Activated T-helper 2 cell treated with anti-CD3 and anti-CD28 coated beads, Interferon-gamma antibody, Interleukin-2, Interleukin-4, amounts not matched to agents 10 μg/mL and 5 μg/mL and 100 μg/mL, durations not matched to agents 14 hours and 24 hours and 36 hours (primary cell): ENCODE results near the gene KMO. TPM values are rescaled to one million over a fixed set of nuclear protein-coding genes. Genes with fewer than 3 reads are reported as not detected.

Source experiments
- DNase-seq: peaks from one replicate; pipeline ENCODE4 v3.0.0; 2021; ENCODE audit warnings: low spot score
- H3K27ac Mint-ChIP-seq: one replicate; pipeline ENCODE4 v1.8.0; 2021; ENCODE audit warnings: mixed read lengths
- H3K27me3 Mint-ChIP-seq: one replicate; pipeline ENCODE4 v1.8.0; 2021; ENCODE audit warnings: low read depth, mixed read lengths
- H3K36me3 Mint-ChIP-seq: one replicate; pipeline ENCODE4 v1.8.0; 2021; ENCODE audit warnings: low read depth, mixed read lengths
- H3K4me1 Mint-ChIP-seq: one replicate; pipeline ENCODE4 v1.8.0; 2021; ENCODE audit warnings: low read depth, mixed read lengths
- H3K4me3 Mint-ChIP-seq: one replicate; pipeline ENCODE4 v1.8.0; 2021; ENCODE audit warnings: low read depth, mild to moderate bottlenecking, moderate library complexity, mixed read lengths
- H3K9me3 Mint-ChIP-seq: one replicate; pipeline ENCODE4 v1.8.0; 2021; ENCODE audit warnings: mixed read lengths
- intact Hi-C: fragments of 100-400 bp; cut with micrococcal nuclease; formaldehyde crosslinking; loops from one replicate; pipeline ENCODE4 v1.15.1; 2023
- total RNA-seq: library from RNA; stranded (reverse); gene quantifications from 2 replicates; pipeline ENCODE4 v1.2.3, GENCODE V29; 2022

Gene KMO
- total RNA-seq, 1 donor from 2014 or later, result 0.05 TPM

GRCh38 chr1:241627453-241628259, 95.5 kb downstream of the KMO start:
- intact Hi-C loops, result loop anchor here (1.0 to 2.0 kb wide), 4 partner anchors 12 to 109 kb away; partner anchors contain the start of gene FH
- no peaks in the 10 kb centered on the region for H3K9me3 Mint-ChIP-seq
- peak overlapping the region; percentile 27 for H3K4me3 Mint-ChIP-seq
- peaks cover 14% of the 10 kb centered on the region for H3K4me1 Mint-ChIP-seq
- no peak for DNase-seq
- H3K27me3 Mint-ChIP-seq, result no peaks in the 10 kb centered on the region
- H3K27ac Mint-ChIP-seq, result peak overlapping the region; percentile 39
- H3K36me3 Mint-ChIP-seq, result peaks cover 8% of the 10 kb centered on the region

- intact Hi-C loops, result no loop called here
- no peak for DNase-seq
- no peaks in the 10 kb centered on the region for H3K9me3 Mint-ChIP-seq
- H3K27me3 Mint-ChIP-seq, result no peaks in the 10 kb centered on the region
- H3K4me3 Mint-ChIP-seq, result no peak overlapping the region
- H3K36me3 Mint-ChIP-seq, result peaks cover 21% of the 10 kb centered on the region
- H3K4me1 Mint-ChIP-seq, result peaks cover 17% of the 10 kb centered on the region
- H3K27ac Mint-ChIP-seq, result no peak overlapping the region
These were observed 97.8 kb downstream of the KMO start for GRCh38 chr1:241630005-241630404.

- Mint-ChIP-seq H3K36me3 (peaks cover 26% of the 10 kb centered on the region), H3K27me3 (no peaks in the 10 kb centered on the region), H3K27ac (no peak overlapping the region), H3K4me1 (peaks cover 21% of the 10 kb centered on the region), H3K9me3 (no peaks in the 10 kb centered on the region), H3K4me3 (no peak overlapping the region)
- intact Hi-C loops, result no loop called here
- no peak for DNase-seq
These were observed 98.3 kb downstream of the KMO start for GRCh38 chr1:241630476-241630875.

- no peak overlapping the region for H3K4me3 Mint-ChIP-seq
- H3K27ac Mint-ChIP-seq, result no peak overlapping the region
- intact Hi-C loops, result no loop called here
These were observed 98.7 kb downstream of the KMO start for GRCh38 chr1:241630899-241631298.

GRCh38 chr1:241631674-241632073, 99.5 kb downstream of the KMO start:
- H3K27ac Mint-ChIP-seq, result no peak overlapping the region
- peaks cover 33% of the 10 kb centered on the region for H3K36me3 Mint-ChIP-seq
- H3K9me3 Mint-ChIP-seq, result no peaks in the 10 kb centered on the region
- peaks cover 32% of the 10 kb centered on the region for H3K4me1 Mint-ChIP-seq
- intact Hi-C loops, result no loop called here
- no peaks in the 10 kb centered on the region for H3K27me3 Mint-ChIP-seq
- DNase-seq, result no peak
- H3K4me3 Mint-ChIP-seq, result no peak overlapping the region

More at GRCh38 chr1:241630899-241631298, 98.7 kb downstream of the KMO start:
- peaks cover 26% of the 10 kb centered on the region for H3K4me1 Mint-ChIP-seq
- H3K9me3 Mint-ChIP-seq, result no peaks in the 10 kb centered on the region
- peaks cover 29% of the 10 kb centered on the region for H3K36me3 Mint-ChIP-seq
- no peaks in the 10 kb centered on the region for H3K27me3 Mint-ChIP-seq
- DNase-seq, result no peak

- intact Hi-C loops, result no loop called here
- no peak for DNase-seq
- H3K9me3 Mint-ChIP-seq, result no peaks in the 10 kb centered on the region
- H3K27ac Mint-ChIP-seq, result no peak overlapping the region
- H3K27me3 Mint-ChIP-seq, result no peaks in the 10 kb centered on the region
- no peak overlapping the region for H3K4me3 Mint-ChIP-seq
- H3K4me1 Mint-ChIP-seq, result peaks cover 40% of the 10 kb centered on the region
- peaks cover 40% of the 10 kb centered on the region for H3K36me3 Mint-ChIP-seq
These were observed 100.8 kb downstream of the KMO start for GRCh38 chr1:241632987-241633386.

- peaks cover 45% of the 10 kb centered on the region for H3K4me1 Mint-ChIP-seq
- no peaks in the 10 kb centered on the region for H3K27me3 Mint-ChIP-seq
- intact Hi-C loops, result no loop called here
- H3K27ac Mint-ChIP-seq, result no peak overlapping the region
- no peak for DNase-seq
- H3K4me3 Mint-ChIP-seq, result no peak overlapping the region
- peaks cover 43% of the 10 kb centered on the region for H3K36me3 Mint-ChIP-seq
- H3K9me3 Mint-ChIP-seq, result no peaks in the 10 kb centered on the region
These were observed 103.5 kb downstream of the KMO start for GRCh38 chr1:241635556-241636152.

- H3K4me3 Mint-ChIP-seq, result no peak overlapping the region
- intact Hi-C loops, result no loop called here
- H3K27me3 Mint-ChIP-seq, result no peaks in the 10 kb centered on the region
- peaks cover 44% of the 10 kb centered on the region for H3K36me3 Mint-ChIP-seq
- H3K27ac Mint-ChIP-seq, result no peak overlapping the region
- no peak for DNase-seq
- peaks cover 48% of the 10 kb centered on the region for H3K4me1 Mint-ChIP-seq
- no peaks in the 10 kb centered on the region for H3K9me3 Mint-ChIP-seq
These were observed 104.1 kb downstream of the KMO start for GRCh38 chr1:241636291-241636690.

GRCh38 chr1:241637046-241637590, 104.9 kb downstream of the KMO start:
- Mint-ChIP-seq H3K4me3 (peak overlapping the region; percentile 75), H3K27ac (no peak overlapping the region), H3K36me3 (peaks cover 42% of the 10 kb centered on the region), H3K4me1 (peaks cover 47% of the 10 kb centered on the region), H3K9me3 (no peaks in the 10 kb centered on the region), H3K27me3 (no peaks in the 10 kb centered on the region)
- DNase-seq, result no peak
- intact Hi-C loops, result no loop called here

- Mint-ChIP-seq H3K27ac (no peak overlapping the region), H3K27me3 (no peaks in the 10 kb centered on the region), H3K4me1 (peaks cover 44% of the 10 kb centered on the region), H3K36me3 (peaks cover 39% of the 10 kb centered on the region), H3K9me3 (peaks cover 4% of the 10 kb centered on the region), H3K4me3 (peak overlapping the region; percentile 75)
- no peak for DNase-seq
- intact Hi-C loops, result no loop called here
These were observed 105.4 kb downstream of the KMO start for GRCh38 chr1:241637604-241638003.

- intact Hi-C loops, result no loop called here
- peaks cover 5% of the 10 kb centered on the region for H3K9me3 Mint-ChIP-seq
- peak overlapping the region; percentile 35 for H3K27ac Mint-ChIP-seq
- peaks cover 44% of the 10 kb centered on the region for H3K4me1 Mint-ChIP-seq
- H3K36me3 Mint-ChIP-seq, result peaks cover 39% of the 10 kb centered on the region
- H3K27me3 Mint-ChIP-seq, result no peaks in the 10 kb centered on the region
- DNase-seq, result no peak
- peak overlapping the region; percentile 75 for H3K4me3 Mint-ChIP-seq
These were observed 106.0 kb downstream of the KMO start for GRCh38 chr1:241638099-241638682.

GRCh38 chr1:241638909-241639622, 106.9 kb downstream of the KMO start:
- peaks cover 49% of the 10 kb centered on the region for H3K4me1 Mint-ChIP-seq
- peak overlapping the region; percentile 83 for H3K27ac Mint-ChIP-seq
- peak overlapping the region; percentile 89 for H3K4me3 Mint-ChIP-seq
- intact Hi-C loops, result loop anchor here (1.0 kb wide), 2 partner anchors 12 to 120 kb away; partner anchors contain the start of gene FH
- H3K9me3 Mint-ChIP-seq, result peaks cover 7% of the 10 kb centered on the region
- H3K36me3 Mint-ChIP-seq, result peaks cover 35% of the 10 kb centered on the region
- no peaks in the 10 kb centered on the region for H3K27me3 Mint-ChIP-seq
- no peak for DNase-seq
